ENCODE results near the gene TH. TPM values are rescaled to one million over a fixed set of nuclear protein-coding genes. Genes with fewer than 3 reads are reported as not detected.

The TH gene
- total RNA-seq, 1 donor from 2014 or later: 0.23 TPM

DNA sequence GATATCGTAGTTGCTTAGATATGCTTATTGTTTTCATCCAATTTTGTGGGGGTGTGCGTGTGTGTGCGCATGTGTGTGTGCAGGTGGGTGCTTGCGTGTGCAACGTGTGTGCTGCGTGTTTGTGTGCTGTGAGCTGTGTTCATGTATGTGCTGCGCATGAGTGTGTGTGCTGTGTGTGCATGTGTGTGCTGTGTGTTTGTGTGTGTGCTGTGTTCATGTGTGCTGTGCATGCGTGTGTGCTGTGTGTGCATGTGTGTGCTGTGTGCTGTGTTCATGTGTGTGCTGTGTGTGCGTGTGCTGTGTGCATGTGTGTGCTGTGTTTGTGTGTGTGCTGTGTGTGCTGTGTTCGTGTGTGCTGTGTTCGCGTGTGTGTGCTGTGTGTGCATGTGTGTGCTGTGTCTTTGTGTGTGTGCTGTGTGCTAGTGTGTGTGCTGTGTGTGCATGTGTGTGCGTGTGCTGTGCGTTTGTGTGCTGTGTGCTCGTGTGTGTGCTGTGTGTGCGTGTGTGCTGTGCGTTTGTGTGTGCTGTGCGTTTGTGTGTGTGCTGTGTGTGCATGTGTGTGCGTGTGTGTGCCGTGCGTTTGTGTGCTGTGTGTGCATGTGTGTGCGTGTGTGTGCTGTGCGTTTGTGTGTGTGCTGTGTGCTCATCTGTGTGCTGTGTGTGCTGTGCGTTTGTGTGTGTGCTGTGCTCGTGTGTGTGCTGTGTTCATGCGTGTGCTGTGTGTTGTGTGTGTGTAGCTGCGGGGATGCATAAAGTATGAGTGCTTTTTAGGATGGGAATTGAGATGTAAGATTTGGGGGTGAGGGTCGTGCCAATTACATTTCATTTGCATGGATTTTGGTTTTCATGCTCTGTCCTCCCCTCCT is 40.0 kb downstream of the TH start:
- no peak for DNase-seq (ENCODE audit: low read depth)
- TF ChIP-seq, protein P1, sequence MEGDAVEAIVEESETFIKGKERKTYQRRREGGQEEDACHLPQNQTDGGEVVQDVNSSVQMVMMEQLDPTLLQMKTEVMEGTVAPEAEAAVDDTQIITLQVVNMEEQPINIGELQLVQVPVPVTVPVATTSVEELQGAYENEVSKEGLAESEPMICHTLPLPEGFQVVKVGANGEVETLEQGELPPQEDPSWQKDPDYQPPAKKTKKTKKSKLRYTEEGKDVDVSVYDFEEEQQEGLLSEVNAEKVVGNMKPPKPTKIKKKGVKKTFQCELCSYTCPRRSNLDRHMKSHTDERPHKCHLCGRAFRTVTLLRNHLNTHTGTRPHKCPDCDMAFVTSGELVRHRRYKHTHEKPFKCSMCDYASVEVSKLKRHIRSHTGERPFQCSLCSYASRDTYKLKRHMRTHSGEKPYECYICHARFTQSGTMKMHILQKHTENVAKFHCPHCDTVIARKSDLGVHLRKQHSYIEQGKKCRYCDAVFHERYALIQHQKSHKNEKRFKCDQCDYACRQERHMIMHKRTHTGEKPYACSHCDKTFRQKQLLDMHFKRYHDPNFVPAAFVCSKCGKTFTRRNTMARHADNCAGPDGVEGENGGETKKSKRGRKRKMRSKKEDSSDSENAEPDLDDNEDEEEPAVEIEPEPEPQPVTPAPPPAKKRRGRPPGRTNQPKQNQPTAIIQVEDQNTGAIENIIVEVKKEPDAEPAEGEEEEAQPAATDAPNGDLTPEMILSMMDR (conservative IDR thresholded peaks at IDR 0.05; ENCODE audit: low read depth, low read length): no peak
- H3K4me3 ChIP-seq (ENCODE audit: low read depth, low read length): no peak overlapping the region

DNA sequence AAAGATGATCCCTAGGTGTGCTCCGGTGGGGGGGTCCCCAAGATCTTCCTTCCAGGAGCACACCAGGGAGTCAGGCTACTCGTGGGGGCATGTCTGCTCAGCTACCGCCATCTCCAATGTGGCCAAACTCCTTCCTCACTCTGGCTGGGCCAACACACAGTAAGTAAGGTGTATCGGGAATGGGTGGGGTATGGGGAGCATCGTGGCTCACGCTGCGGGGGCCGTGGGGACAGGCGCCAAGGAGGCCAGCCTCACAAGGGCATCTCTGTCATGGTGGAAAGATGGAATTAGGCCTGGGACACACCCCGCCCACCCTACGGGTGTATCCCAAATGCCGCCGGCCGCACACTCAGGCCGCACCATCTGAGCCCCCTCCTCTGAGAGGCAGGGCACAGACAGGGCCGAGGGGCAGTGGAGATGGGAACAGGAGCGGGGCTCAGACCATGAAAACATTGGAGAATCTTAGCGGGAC is 40.7 kb downstream of the TH start:
- no peak overlapping the region for H3K4me3 ChIP-seq (ENCODE audit: low read depth, low read length)
- no peak for DNase-seq (ENCODE audit: low read depth)
- TF ChIP-seq, protein P1 (conservative IDR thresholded peaks at IDR 0.05; ENCODE audit: low read depth, low read length): no peak

DNA sequence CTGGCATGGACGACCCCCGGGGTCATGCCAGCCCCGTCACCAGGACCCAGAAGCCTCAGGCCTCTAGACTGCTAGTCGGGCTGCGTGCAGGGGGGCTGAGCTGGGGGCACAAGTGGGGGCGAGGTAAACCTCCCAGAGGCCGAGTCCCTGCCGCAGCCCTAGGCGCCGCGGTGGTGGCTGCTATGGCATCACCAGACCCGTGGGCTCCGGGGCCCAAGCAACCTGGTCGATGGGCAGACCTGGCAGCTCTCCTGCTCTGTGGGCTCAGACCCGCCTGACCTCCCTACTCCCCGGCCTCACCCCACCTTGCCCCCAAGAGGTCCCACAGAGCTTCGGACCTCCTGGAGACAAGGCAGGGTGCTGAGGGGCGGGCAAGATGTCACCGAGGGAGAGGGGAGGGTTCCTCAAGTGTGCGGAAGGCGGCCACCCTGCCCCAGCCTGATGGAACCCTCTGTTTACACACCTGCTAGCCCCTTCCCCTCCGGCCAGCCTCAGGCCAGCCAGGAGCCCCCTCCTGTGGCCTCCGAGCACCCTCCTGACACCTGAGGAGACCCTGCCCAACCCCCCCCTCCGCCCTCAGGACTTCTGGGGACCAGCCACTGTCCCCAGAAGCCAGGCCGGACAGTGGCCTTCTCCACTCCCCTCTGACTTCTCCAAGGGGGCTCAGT is 41.8 kb downstream of the TH start:
- H3K4me3 ChIP-seq (ENCODE audit: low read depth, low read length): no peak overlapping the region
- no peak for DNase-seq (ENCODE audit: low read depth)
- TF ChIP-seq, protein P1 (conservative IDR thresholded peaks at IDR 0.05; ENCODE audit: low read depth, low read length): no peak

DNA sequence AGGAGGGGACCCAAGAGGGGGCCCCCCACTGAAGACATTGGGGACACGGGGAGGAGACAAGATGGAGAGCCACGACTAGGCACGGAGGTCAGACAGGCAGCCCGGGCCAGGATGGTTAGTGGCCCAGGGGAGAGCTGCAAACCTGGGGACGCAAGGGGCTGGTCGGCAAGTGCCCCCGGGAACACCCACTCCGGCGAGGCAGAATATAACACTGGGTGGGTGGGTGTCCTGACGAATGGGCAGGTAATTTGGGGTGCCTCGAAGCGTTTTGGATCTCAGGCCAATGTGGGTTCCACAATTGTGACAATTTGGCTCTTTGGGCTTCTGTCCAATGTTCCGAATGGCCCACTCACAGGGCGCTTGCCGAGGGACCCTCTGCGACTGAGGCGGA is 42.3 kb downstream of the TH start:
- TF ChIP-seq, protein P1 (conservative IDR thresholded peaks at IDR 0.05; ENCODE audit: low read depth, low read length): no peak
- H3K4me3 ChIP-seq (ENCODE audit: low read depth, low read length): no peak overlapping the region
- no peak for DNase-seq (ENCODE audit: low read depth)

DNA sequence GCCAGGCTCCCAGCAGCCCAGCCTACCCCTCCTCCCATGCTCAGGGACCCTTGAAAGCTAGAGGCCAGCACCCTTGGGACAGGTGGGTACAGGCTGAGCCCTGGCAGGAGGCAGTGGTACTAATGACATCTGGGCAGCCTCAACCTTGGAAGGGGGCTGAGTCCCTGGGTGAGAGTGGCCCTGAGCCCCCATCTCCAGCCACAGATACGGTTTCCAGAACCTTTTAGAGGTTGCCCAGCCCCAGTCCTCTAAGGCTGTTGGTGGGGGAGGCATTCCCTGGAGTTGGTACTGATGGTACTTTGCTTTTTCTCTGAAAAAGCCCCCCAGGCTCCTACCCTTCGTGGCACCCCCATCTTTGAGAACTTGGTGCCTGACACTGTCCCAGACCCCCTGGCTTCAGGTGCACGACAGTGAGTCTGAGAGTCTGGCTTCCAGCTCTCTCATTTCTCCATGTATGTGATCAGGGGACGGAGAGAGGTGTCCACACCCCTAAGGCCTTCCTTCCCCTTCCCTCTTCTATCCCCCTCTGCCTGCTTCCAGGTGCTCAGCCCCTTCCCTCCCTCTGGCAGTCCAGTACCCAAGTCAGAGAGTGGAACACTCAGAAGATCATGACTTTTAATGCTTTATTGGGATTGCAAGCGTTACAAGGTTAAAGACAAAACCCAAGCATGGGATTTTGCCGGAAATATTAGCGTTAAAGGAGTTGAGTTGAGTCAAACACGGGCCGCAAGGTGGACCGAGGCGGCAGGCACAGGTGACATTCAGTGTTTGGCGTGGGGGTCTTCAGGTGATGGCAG is 42.9 kb downstream of the TH start:
- DNase-seq (ENCODE audit: low read depth): no peak
- H3K4me3 ChIP-seq (ENCODE audit: low read depth, low read length): no peak overlapping the region
- TF ChIP-seq, protein P1 (conservative IDR thresholded peaks at IDR 0.05; ENCODE audit: low read depth, low read length): no peak

DNA sequence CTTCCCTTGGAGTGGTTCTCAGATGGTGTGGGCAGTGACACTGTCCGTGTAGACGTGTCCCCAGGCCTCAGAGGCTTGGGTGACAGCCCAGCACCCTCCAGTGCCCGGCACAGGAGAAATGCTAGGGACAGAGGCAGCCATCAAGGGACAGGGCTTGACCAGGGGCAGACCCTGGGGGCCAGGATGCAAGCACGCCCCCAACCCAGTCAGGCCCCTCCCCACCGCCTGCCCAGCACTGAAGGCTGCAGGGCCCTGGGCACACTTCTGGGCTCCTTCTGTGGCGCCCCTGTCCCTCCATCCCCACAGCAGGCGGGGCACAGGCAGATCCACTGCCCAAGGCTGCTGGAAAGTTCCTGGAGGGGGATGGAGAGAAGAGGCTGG is 43.5 kb downstream of the TH start:
- H3K4me3 ChIP-seq (ENCODE audit: low read depth, low read length): no peak overlapping the region
- no peak for DNase-seq (ENCODE audit: low read depth)
- TF ChIP-seq, protein P1 (conservative IDR thresholded peaks at IDR 0.05; ENCODE audit: low read depth, low read length): no peak
